ENCODE measurements around the gene BCL2L11.

BCL2L11 gene

GRCh38 chr2:111106706-111107105 lies 14.0 kb upstream of the BCL2L11 start:
- no peaks in the 10 kb centered on the region for H3K36me3 ChIP-seq (ENCODE audit: control insufficient read depth in 4 of 4, insufficient read depth in 4 of 4, low read length in 3 of 4)
- H3K27me3 ChIP-seq (replicated peaks in 2 of 5; ENCODE audit: control insufficient read depth in 4 of 5, insufficient read depth in 5 of 5, low read length in 4 of 5), result peaks cover 0 to 4% (median 0%) of the 10 kb centered on the region in 5 experiments
- 100% methylated on average over 3 of the region's 5 CpGs for whole genome bisulfite sequencing (ENCODE audit: insufficient coverage)
- POLR2A ChIA-PET, result no interaction called here
- CTCF ChIA-PET, result no interaction called here
- H3K9me3 ChIP-seq (ENCODE audit: control extremely low read depth in 1 of 5, control insufficient read depth in 4 of 5, insufficient read depth in 2 of 5, low read depth in 1 of 5, low read length in 4 of 5), result no peaks in the 10 kb centered on the region
- peak in 1 of 3 donors; percentile 12 for DNase-seq
- no peak overlapping the region for H3K27ac ChIP-seq (ENCODE audit: insufficient read depth in 1 of 2, low read depth in 1 of 2, low read length in 2 of 2, poor library complexity in 1 of 2, severe bottlenecking in 2 of 2)
- no peaks in the 10 kb centered on the region for H3K4me1 ChIP-seq (ENCODE audit: control extremely low read depth in 1 of 4, control insufficient read depth in 4 of 4, insufficient read depth in 4 of 4, low read length in 3 of 4)
- no peak overlapping the region for H3K4me3 ChIP-seq (ENCODE audit: control insufficient read depth in 1 of 7, extremely low read depth in 1 of 7, insufficient read depth in 4 of 7, low read depth in 2 of 7, low read length in 6 of 7)

GRCh38 chr2:111108745-111109271 lies 11.9 kb upstream of the BCL2L11 start:
- Histone ChIP-seq H3K36me3 (ENCODE audit: control insufficient read depth in 4 of 4, insufficient read depth in 4 of 4, low read length in 3 of 4) (no peaks in the 10 kb centered on the region), H3K4me3 (ENCODE audit: control insufficient read depth in 1 of 7, extremely low read depth in 1 of 7, insufficient read depth in 4 of 7, low read depth in 2 of 7, low read length in 6 of 7) (no peak overlapping the region), H3K27ac (ENCODE audit: insufficient read depth in 1 of 2, low read depth in 1 of 2, low read length in 2 of 2, poor library complexity in 1 of 2, severe bottlenecking in 2 of 2) (no peak overlapping the region), H3K4me1 (ENCODE audit: control extremely low read depth in 1 of 4, control insufficient read depth in 4 of 4, insufficient read depth in 4 of 4, low read length in 3 of 4) (no peaks in the 10 kb centered on the region), H3K27me3 (replicated peaks in 2 of 5; ENCODE audit: control insufficient read depth in 4 of 5, insufficient read depth in 5 of 5, low read length in 4 of 5) (peaks cover 0 to 14% (median 3%) of the 10 kb centered on the region in 5 experiments), H3K9me3 (ENCODE audit: control extremely low read depth in 1 of 5, control insufficient read depth in 4 of 5, insufficient read depth in 2 of 5, low read depth in 1 of 5, low read length in 4 of 5) (no peaks in the 10 kb centered on the region)
- POLR2A ChIA-PET, result no interaction called here
- CTCF ChIA-PET, result no interaction called here
- 100% methylated on average over 1 of the region's 2 CpGs for WGBS (ENCODE audit: insufficient coverage)
- no peak for DNase-seq

DNA sequence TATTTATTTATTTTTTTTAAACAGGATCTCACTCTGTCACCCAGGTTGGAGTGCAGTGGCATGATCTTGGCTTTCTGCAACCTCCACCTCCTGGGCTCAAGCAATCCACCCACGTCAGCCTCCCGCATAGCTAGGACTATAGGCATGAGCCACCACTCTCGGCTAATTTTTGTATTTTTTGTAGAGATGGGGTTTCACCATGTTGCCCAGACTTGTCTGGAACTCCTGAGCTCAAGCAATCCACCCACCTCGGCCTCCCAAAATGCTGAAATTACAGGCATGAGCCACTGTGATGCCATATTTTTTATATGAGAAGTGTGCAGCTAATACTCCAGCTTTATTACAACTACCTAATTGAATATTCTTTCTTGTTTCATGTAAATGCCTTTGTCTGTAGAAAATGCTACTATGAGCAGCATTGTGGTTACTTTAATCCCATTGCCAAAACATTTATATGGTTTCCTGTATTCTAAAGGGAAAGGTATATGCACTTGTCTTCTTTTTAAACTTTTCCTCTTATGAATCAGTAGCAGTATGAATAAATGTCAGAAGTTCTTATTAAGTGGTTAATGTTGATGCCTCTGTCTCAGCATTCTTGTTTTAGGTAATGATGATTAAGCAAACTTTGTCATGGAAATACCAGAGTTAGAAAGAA lies 9.5 kb upstream of the BCL2L11 start:
- DNase-seq, result no peak
- POLR2A ChIA-PET, result no interaction called here
- 100% methylated on average over 1 of the region's 4 CpGs for WGBS (ENCODE audit: insufficient coverage)
- H3K36me3 ChIP-seq (ENCODE audit: control insufficient read depth in 4 of 4, insufficient read depth in 4 of 4, low read length in 3 of 4), result no peaks in the 10 kb centered on the region
- no peak overlapping the region for H3K4me3 ChIP-seq (ENCODE audit: control insufficient read depth in 1 of 7, extremely low read depth in 1 of 7, insufficient read depth in 4 of 7, low read depth in 2 of 7, low read length in 6 of 7)
- no peak overlapping the region for H3K27ac ChIP-seq (ENCODE audit: insufficient read depth in 1 of 2, low read depth in 1 of 2, low read length in 2 of 2, poor library complexity in 1 of 2, severe bottlenecking in 2 of 2)
- CTCF ChIA-PET, result no interaction called here
- no peaks in the 10 kb centered on the region for H3K9me3 ChIP-seq (ENCODE audit: control extremely low read depth in 1 of 5, control insufficient read depth in 4 of 5, insufficient read depth in 2 of 5, low read depth in 1 of 5, low read length in 4 of 5)
- H3K27me3 ChIP-seq (replicated peaks in 2 of 5; ENCODE audit: control insufficient read depth in 4 of 5, insufficient read depth in 5 of 5, low read length in 4 of 5), result peaks cover 0 to 37% (median 17%) of the 10 kb centered on the region in 5 experiments
- H3K4me1 ChIP-seq (ENCODE audit: control extremely low read depth in 1 of 4, control insufficient read depth in 4 of 4, insufficient read depth in 4 of 4, low read length in 3 of 4), result no peaks in the 10 kb centered on the region

- no peak overlapping the region for H3K27ac ChIP-seq (ENCODE audit: insufficient read depth in 1 of 2, low read depth in 1 of 2, low read length in 2 of 2, poor library complexity in 1 of 2, severe bottlenecking in 2 of 2)
- POLR2A ChIA-PET, result interaction anchor here (1.0 kb wide), 1 partner anchor 9 kb away, joined by 3 read pairs; no protein-coding TSS in a partner anchor
- WGBS (ENCODE audit: insufficient coverage), result 100% methylated on average over 1 of the region's 1 CpG
- DNase-seq, result no peak
- H3K9me3 ChIP-seq (ENCODE audit: control extremely low read depth in 1 of 5, control insufficient read depth in 4 of 5, insufficient read depth in 2 of 5, low read depth in 1 of 5, low read length in 4 of 5), result no peaks in the 10 kb centered on the region
- no peaks in the 10 kb centered on the region for H3K36me3 ChIP-seq (ENCODE audit: control insufficient read depth in 4 of 4, insufficient read depth in 4 of 4, low read length in 3 of 4)
- peaks cover 0 to 63% (median 28%) of the 10 kb centered on the region in 5 experiments for H3K27me3 ChIP-seq (replicated peaks in 2 of 5; ENCODE audit: control insufficient read depth in 4 of 5, insufficient read depth in 5 of 5, low read length in 4 of 5)
- H3K4me3 ChIP-seq (ENCODE audit: control insufficient read depth in 1 of 7, extremely low read depth in 1 of 7, insufficient read depth in 4 of 7, low read depth in 2 of 7, low read length in 6 of 7), result no peak overlapping the region
- CTCF ChIA-PET, result interaction anchor here (0.8 kb wide), 1 partner anchor 22 kb away, joined by 4 read pairs; no protein-coding TSS in a partner anchor
- peaks cover 0 to 22% (median 21%) of the 10 kb centered on the region in 4 experiments for H3K4me1 ChIP-seq (ENCODE audit: control extremely low read depth in 1 of 4, control insufficient read depth in 4 of 4, insufficient read depth in 4 of 4, low read length in 3 of 4)
Observed at GRCh38 chr2:111113838-111114237, 6.9 kb upstream of the BCL2L11 start.

DNA sequence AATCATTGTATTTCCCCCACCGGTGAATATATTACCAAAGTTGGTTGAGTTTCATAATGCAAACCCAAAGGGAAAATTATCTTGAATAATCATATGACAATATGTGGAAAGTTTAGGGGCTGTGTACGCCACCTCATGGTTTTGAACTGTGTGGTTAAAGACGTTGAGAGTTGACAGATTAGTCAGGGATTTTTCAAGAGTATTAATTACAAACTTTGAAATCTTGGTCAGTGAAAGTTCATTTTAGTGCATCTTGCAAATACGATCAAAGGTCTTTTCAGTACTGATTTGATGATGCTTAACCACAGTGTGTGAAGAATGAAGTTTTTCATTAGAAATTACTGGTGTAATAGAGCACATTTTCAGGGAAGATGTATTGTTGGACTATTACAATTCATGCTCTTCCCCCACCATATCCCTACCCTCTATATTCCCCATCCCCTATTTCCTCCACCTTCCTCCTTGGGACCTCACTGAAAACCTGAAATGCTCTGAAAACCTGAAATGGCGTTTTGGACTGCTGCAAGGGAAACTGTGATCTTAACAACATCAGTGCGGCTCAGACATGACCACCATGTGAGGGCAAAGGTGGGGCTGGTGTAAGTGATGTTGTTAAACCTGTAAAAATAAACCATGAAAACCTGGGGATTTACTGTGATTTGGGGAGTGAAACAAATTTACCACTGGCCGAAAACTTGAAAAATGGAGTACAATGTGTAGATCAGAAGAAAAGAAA lies 4.5 kb upstream of the BCL2L11 start:
- Histone ChIP-seq H3K36me3 (ENCODE audit: control insufficient read depth in 4 of 4, insufficient read depth in 4 of 4, low read length in 3 of 4) (no peaks in the 10 kb centered on the region), H3K27ac (ENCODE audit: insufficient read depth in 1 of 2, low read depth in 1 of 2, low read length in 2 of 2, poor library complexity in 1 of 2, severe bottlenecking in 2 of 2) (no peak overlapping the region), H3K9me3 (ENCODE audit: control extremely low read depth in 1 of 5, control insufficient read depth in 4 of 5, insufficient read depth in 2 of 5, low read depth in 1 of 5, low read length in 4 of 5) (no peaks in the 10 kb centered on the region), H3K27me3 (replicated peaks in 2 of 5; ENCODE audit: control insufficient read depth in 4 of 5, insufficient read depth in 5 of 5, low read length in 4 of 5) (peaks cover 0 to 80% (median 35%) of the 10 kb centered on the region in 5 experiments), H3K4me1 (ENCODE audit: control extremely low read depth in 1 of 4, control insufficient read depth in 4 of 4, insufficient read depth in 4 of 4, low read length in 3 of 4) (peaks cover 0 to 43% (median 41%) of the 10 kb centered on the region in 4 experiments), H3K4me3 (ENCODE audit: control insufficient read depth in 1 of 7, extremely low read depth in 1 of 7, insufficient read depth in 4 of 7, low read depth in 2 of 7, low read length in 6 of 7) (no peak overlapping the region)
- POLR2A ChIA-PET, result no interaction called here
- CTCF ChIA-PET, result interaction anchor here (1.4 to 1.9 kb wide), 3 partner anchors 18 to 304 kb away, joined by 3 to 8 read pairs (median 3); no protein-coding TSS in a partner anchor
- peak in 2 of 3 donors; percentile 30 to 36 for DNase-seq
- 50% methylated on average over 5 of the region's 7 CpGs for WGBS (ENCODE audit: insufficient coverage)

DNA sequence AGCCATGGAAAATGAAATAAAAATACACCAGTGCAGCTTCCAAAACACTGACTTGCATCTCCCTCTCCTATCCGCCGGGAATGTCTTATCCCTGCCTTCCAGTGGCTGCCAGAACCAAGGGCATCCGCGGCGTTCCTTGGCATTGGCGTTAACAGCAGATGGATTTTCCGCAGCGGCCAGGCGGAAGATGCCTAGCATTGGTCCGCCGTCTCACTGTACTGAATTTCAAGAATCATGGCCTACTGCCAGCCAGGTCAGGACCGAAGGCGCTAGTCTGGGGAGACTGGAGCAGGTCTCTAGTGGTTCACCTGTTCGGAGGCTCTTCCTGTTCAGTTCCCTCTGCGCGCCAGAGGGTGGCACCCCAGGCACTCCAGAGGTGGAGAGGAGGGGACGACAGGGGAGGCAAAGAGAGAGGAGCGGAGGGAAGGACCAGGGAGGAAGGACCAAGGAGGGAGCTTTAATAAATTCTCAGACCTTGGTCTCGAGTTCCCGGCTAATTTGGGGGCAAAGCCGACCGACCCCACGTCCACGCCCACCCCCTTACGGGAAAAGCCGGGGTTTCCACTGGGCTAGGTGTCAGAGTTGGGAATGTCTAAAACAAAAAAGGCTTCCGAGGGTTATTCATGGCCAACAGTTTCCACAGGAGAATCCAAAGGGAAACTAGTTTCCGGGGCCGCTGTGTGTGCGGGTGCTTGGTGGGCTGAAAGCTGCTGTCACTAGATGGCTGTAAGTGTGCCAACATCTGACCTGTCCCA lies 3.7 kb upstream of the BCL2L11 start:
- Histone ChIP-seq H3K27ac (ENCODE audit: insufficient read depth in 1 of 2, low read depth in 1 of 2, low read length in 2 of 2, poor library complexity in 1 of 2, severe bottlenecking in 2 of 2) (no peak overlapping the region), H3K4me3 (ENCODE audit: control insufficient read depth in 1 of 7, extremely low read depth in 1 of 7, insufficient read depth in 4 of 7, low read depth in 2 of 7, low read length in 6 of 7) (peak overlapping the region in 6 of 7 experiments; percentile 35 to 82 (median 64)), H3K4me1 (ENCODE audit: control extremely low read depth in 1 of 4, control insufficient read depth in 4 of 4, insufficient read depth in 4 of 4, low read length in 3 of 4) (peaks cover 0 to 51% (median 49%) of the 10 kb centered on the region in 4 experiments), H3K9me3 (ENCODE audit: control extremely low read depth in 1 of 5, control insufficient read depth in 4 of 5, insufficient read depth in 2 of 5, low read depth in 1 of 5, low read length in 4 of 5) (no peaks in the 10 kb centered on the region), H3K27me3 (replicated peaks in 2 of 5; ENCODE audit: control insufficient read depth in 4 of 5, insufficient read depth in 5 of 5, low read length in 4 of 5) (peaks cover 0 to 85% (median 37%) of the 10 kb centered on the region in 5 experiments), H3K36me3 (ENCODE audit: control insufficient read depth in 4 of 4, insufficient read depth in 4 of 4, low read length in 3 of 4) (no peaks in the 10 kb centered on the region)
- 11% methylated on average over 27 of the region's 30 CpGs for WGBS (ENCODE audit: insufficient coverage)
- ChIA-PET POLR2A (interaction anchor here (0.7 kb wide), 1 partner anchor 11 kb away, joined by 3 read pairs; no protein-coding TSS in a partner anchor), CTCF (interaction anchor here (0.7 to 1.9 kb wide), 5 partner anchors 17 to 305 kb away, joined by 3 to 8 read pairs (median 3); no protein-coding TSS in a partner anchor)
- peak; percentile 71 to 80 (median 74) for DNase-seq
